Esophagus squamous epithelium (tissue), 5 donors: ENCODE results near the gene STARD5. TPM values are rescaled to one million over a fixed set of nuclear protein-coding genes. Genes with fewer than 3 reads are reported as not detected.

Experiments used
- DNase-seq: peaks from one replicate; lab custom pipeline; 2025; lab: John Stamatoyannopoulos, UW
- H3K27ac ChIP-seq, 4 donors: fragments of 200-600 bp; sonication (generic); one replicate each; pipeline ENCODE4 v1.5.1; 2016 to 2019; ENCODE audit warnings: mild to moderate bottlenecking in 1 of 4
- H3K27me3 ChIP-seq, 4 donors: fragments of 200-600 bp; sonication (generic); 1 replicate in 3 of 4; 2 replicates in 1 of 4; pipeline versions ENCODE4 v1.5.1 to v1.6.0; 2017 to 2021; ENCODE audit warnings: antibody characterized with exemption in 1 of 4
- H3K36me3 ChIP-seq, 3 donors: fragments of 200-600 bp; sonication (generic); one replicate each; pipeline ENCODE4 v1.5.1; 2016 to 2019
- H3K4me1 ChIP-seq, 3 donors: fragments of 200-600 bp; sonication (generic); one replicate each; pipeline ENCODE4 v1.5.1; 2017 to 2019
- H3K4me3 ChIP-seq, 4 donors: fragments of 200-600 bp; sonication (generic); 1 replicate in 3 of 4; 2 replicates in 1 of 4; pipeline ENCODE4 v1.5.1; 2016 to 2019; ENCODE audit warnings: mild to moderate bottlenecking in 2 of 4, moderate library complexity in 1 of 4
- H3K9me3 ChIP-seq, 3 donors: fragments of 200-600 bp; sonication (generic); one replicate each; pipeline ENCODE4 v1.5.1; 2016 to 2019
- POLR2A ChIP-seq, 4 donors: fragments of 450-650 bp; IDR thresholded peaks; one replicate each; pipeline ENCODE4 v1.6.1; 2017; ENCODE audit warnings: antibody characterized with exemption in 4 of 4, mild to moderate bottlenecking in 4 of 4, moderate library complexity in 3 of 4
- WGBS, 2 donors: methylation state at CpG; one replicate each; pipeline ENCODE4 v1.1.5; 2018; 5-methylcytosine and 5-hydroxymethylcytosine counted together
- intact Hi-C: fragments of 100-400 bp; cut with DNase I; formaldehyde crosslinking; loops from one replicate; pipeline ENCODE4 v1.15.0; 2022
- total RNA-seq, 4 donors: library from RNA; depleted of rRNA; stranded (reverse); fragments of >200 nt; gene quantifications; one replicate each; pipeline ENCODE4 v1.1.0, GENCODE V29; 2016
- TF ChIP-seq, protein P1 (sequence below), 6 experiments: fragments of 450-650 bp in 4 of 6; fragments of 200-600 bp in 2 of 6; sonication (generic) in 2 of 6; IDR thresholded peaks; one replicate each; pipeline ENCODE4 v1.5.1; 2016 to 2019; ENCODE audit warnings: antibody characterized with exemption in 6 of 6, mild to moderate bottlenecking in 4 of 6, moderate library complexity in 4 of 6
- donor health status: DM: yes; HTN: yes; CAD: no.

Gene STARD5
- total RNA-seq, 4 donors from 2014 or later: 14.9 to 21.2 (median 17.5) TPM

DNA sequence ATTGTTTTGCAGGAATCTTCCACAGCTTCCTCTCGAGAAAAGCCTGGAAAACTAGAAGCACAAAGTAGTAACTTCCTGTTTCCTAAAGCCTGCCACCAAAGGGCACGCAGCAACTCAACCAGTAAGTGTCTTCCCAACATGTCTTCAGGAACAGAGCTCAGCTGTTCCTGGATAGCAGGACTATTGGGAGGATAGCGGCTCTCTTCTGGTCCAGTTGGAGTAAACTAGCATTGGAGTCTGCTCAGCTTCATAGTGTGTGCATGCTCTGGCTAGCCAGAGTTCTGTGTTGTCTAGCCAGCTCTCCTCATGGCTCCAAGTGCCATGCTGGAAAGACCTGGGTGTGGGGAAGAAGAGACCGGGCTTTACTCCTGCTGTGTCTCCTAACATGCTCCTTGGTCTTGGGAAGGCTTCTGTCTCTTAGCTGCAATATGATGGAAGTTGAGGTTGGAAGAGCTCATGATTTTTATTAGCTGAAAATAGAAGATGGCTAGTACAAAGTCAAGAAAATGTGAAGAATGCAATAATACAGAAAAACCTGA, 64.1 kb downstream of the STARD5 start:
- Histone ChIP-seq H3K27ac (no peak overlapping the region), H3K27me3 (peaks cover 0 to 5% (median 0%) of the 10 kb centered on the region in 4 donors), H3K4me3 (no peak overlapping the region), H3K4me1 (peaks cover 0 to 15% (median 0%) of the 10 kb centered on the region in 3 donors), H3K9me3 (no peaks in the 10 kb centered on the region), H3K36me3 (no peaks in the 10 kb centered on the region)
- no peak for DNase-seq
- intact Hi-C loops: loop anchor here (5.0 to 10.0 kb wide), 2 partner anchors 153 to 285 kb away; no protein-coding TSS in a partner anchor
- 68 to 71% methylated on average over 3 to 4 of the region's 4 CpGs for WGBS, 2 donors
- TF ChIP-seq, protein P1, sequence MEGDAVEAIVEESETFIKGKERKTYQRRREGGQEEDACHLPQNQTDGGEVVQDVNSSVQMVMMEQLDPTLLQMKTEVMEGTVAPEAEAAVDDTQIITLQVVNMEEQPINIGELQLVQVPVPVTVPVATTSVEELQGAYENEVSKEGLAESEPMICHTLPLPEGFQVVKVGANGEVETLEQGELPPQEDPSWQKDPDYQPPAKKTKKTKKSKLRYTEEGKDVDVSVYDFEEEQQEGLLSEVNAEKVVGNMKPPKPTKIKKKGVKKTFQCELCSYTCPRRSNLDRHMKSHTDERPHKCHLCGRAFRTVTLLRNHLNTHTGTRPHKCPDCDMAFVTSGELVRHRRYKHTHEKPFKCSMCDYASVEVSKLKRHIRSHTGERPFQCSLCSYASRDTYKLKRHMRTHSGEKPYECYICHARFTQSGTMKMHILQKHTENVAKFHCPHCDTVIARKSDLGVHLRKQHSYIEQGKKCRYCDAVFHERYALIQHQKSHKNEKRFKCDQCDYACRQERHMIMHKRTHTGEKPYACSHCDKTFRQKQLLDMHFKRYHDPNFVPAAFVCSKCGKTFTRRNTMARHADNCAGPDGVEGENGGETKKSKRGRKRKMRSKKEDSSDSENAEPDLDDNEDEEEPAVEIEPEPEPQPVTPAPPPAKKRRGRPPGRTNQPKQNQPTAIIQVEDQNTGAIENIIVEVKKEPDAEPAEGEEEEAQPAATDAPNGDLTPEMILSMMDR (IDR thresholded peaks at IDR 0.05): no peak
- no peak for TF ChIP-seq POLR2A (IDR thresholded peaks at IDR 0.05)

Other genes starting within 250 kb of the STARD5 start
- gene CFAP161, start 189.9 kb downstream of the STARD5 start, total RNA-seq: under 1 TPM in 2 of 4 donors, not detected in 2; 0.38 to 0.88 TPM
- 10 to 100 TPM in 1 of 4 donors, 1 to 10 TPM in 3; 2.3 to 20.0 (median 4.6) TPM for gene IL16, start 127.3 kb downstream of the STARD5 start, total RNA-seq
- not detected for gene TMC3, start 50.1 kb upstream of the STARD5 start, total RNA-seq